ENCODE data around the gene LHFPL3. TPM values are rescaled to one million over a fixed set of nuclear protein-coding genes. Genes with fewer than 3 reads are reported as not detected.

LHFPL3 gene
- polyA plus RNA-seq, 1 donor from 2014 or later, result 5.6 TPM

GRCh38 chr7:104951546-104951945 lies 623.1 kb downstream of the LHFPL3 start:
- no peaks in the 10 kb centered on the region for H3F3A ChIP-seq (ENCODE audit: insufficient read depth, low read length, poor library complexity, severe bottlenecking)
- H3K79me2 ChIP-seq (replicated peaks; ENCODE audit: insufficient read depth, low read length), result no peaks in the 10 kb centered on the region
- no peaks in the 10 kb centered on the region for H3K9me2 ChIP-seq (ENCODE audit: insufficient read depth, low read length)
- H3K4me2 ChIP-seq (ENCODE audit: low read length), result no peak overlapping the region
- H3K4me3 ChIP-seq (ENCODE audit: low read length), result no peak overlapping the region
- no peaks in the 10 kb centered on the region for H3K36me3 ChIP-seq (ENCODE audit: insufficient read depth, low read length)
- H3K9me3 ChIP-seq (ENCODE audit: low read length), result no peaks in the 10 kb centered on the region
- H3K9ac ChIP-seq (ENCODE audit: low read length), result no peak overlapping the region
- no peaks in the 10 kb centered on the region for H4K20me1 ChIP-seq (ENCODE audit: insufficient read depth)
- no peak overlapping the region for H2AFZ ChIP-seq (ENCODE audit: low read depth, low read length)
- TF ChIP-seq SMC3 (conservative IDR thresholded peaks at IDR 0.05; ENCODE audit: poor library complexity) (no peak), MXI1 (conservative IDR thresholded peaks at IDR 0.05; ENCODE audit: poor library complexity, severe bottlenecking) (no peak), POLR2AphosphoS5 (IDR thresholded peaks at IDR 0.05) (no peak), TAF1 (IDR thresholded peaks at IDR 0.05; ENCODE audit: low read depth) (no peak), EP300 (conservative IDR thresholded peaks at IDR 0.05; ENCODE audit: poor library complexity, severe bottlenecking) (no peak), CTCF (IDR thresholded peaks at IDR 0.05; ENCODE audit: poor library complexity, severe bottlenecking) (no peak), REST (IDR thresholded peaks at IDR 0.05; ENCODE audit: borderline replicate concordance) (no peak), EZH2 (IDR thresholded peaks at IDR 0.05; ENCODE audit: borderline replicate concordance, insufficient read depth, low read length, poor library complexity, severe bottlenecking) (no peak), RAD21 (conservative IDR thresholded peaks at IDR 0.05) (no peak)
- H3K27ac ChIP-seq (ENCODE audit: low read length), result no peak overlapping the region
- H3K27me3 ChIP-seq (ENCODE audit: insufficient read depth, low read depth, low read length), result no peaks in the 10 kb centered on the region

GRCh38 chr7:104955276-104955675 lies 626.9 kb downstream of the LHFPL3 start:
- no peak overlapping the region for H3K27ac ChIP-seq (ENCODE audit: low read length)
- no peak overlapping the region for H2AFZ ChIP-seq (ENCODE audit: low read depth, low read length)
- H3K9me2 ChIP-seq (ENCODE audit: insufficient read depth, low read length), result no peaks in the 10 kb centered on the region
- no peaks in the 10 kb centered on the region for H3F3A ChIP-seq (ENCODE audit: insufficient read depth, low read length, poor library complexity, severe bottlenecking)
- no peaks in the 10 kb centered on the region for H3K27me3 ChIP-seq (ENCODE audit: insufficient read depth, low read depth, low read length)
- no peak overlapping the region for H3K4me3 ChIP-seq (ENCODE audit: low read length)
- TF ChIP-seq CTCF (IDR thresholded peaks at IDR 0.05; ENCODE audit: poor library complexity, severe bottlenecking) (no peak), EZH2 (IDR thresholded peaks at IDR 0.05; ENCODE audit: borderline replicate concordance, insufficient read depth, low read length, poor library complexity, severe bottlenecking) (no peak), RAD21 (conservative IDR thresholded peaks at IDR 0.05) (no peak), SMC3 (conservative IDR thresholded peaks at IDR 0.05; ENCODE audit: poor library complexity) (no peak), MXI1 (conservative IDR thresholded peaks at IDR 0.05; ENCODE audit: poor library complexity, severe bottlenecking) (no peak), TAF1 (IDR thresholded peaks at IDR 0.05; ENCODE audit: low read depth) (no peak), EP300 (conservative IDR thresholded peaks at IDR 0.05; ENCODE audit: poor library complexity, severe bottlenecking) (no peak), POLR2AphosphoS5 (IDR thresholded peaks at IDR 0.05) (no peak)
- H3K36me3 ChIP-seq (ENCODE audit: insufficient read depth, low read length), result no peaks in the 10 kb centered on the region
- no peak overlapping the region for H3K4me2 ChIP-seq (ENCODE audit: low read length)
- H3K79me2 ChIP-seq (replicated peaks; ENCODE audit: insufficient read depth, low read length), result no peaks in the 10 kb centered on the region
- H3K9me3 ChIP-seq (ENCODE audit: low read length), result no peaks in the 10 kb centered on the region
- H3K9ac ChIP-seq (ENCODE audit: low read length), result no peak overlapping the region
- no peaks in the 10 kb centered on the region for H4K20me1 ChIP-seq (ENCODE audit: insufficient read depth)

Small RNA genes lying within 50 kb of the gene (small RNA-seq; reads per million reads assigned to genes)
- 0.07 to 0.49 (median 0.16) reads per million in 3 experiments for gene RN7SL8P

Other genes with a start within 250 kb of the LHFPL3 start
- 23.4 and 27.3 TPM in 2 replicates for gene ORC5, start 120.6 kb upstream of the LHFPL3 start, polyA plus RNA-seq